ENCODE measurements around the gene COX14.

GRCh38 chr12:50164963-50165362 is 52.9 kb downstream of the COX14 start:
- TF ChIP-seq YY1 (IDR thresholded peaks at IDR 0.05; ENCODE audit: insufficient read depth, insufficient read length) (no peak), ZNF274 (IDR thresholded peaks at IDR 0.05; ENCODE audit: low read depth, low read length) (no peak), SUZ12 (IDR thresholded peaks at IDR 0.05; ENCODE audit: extremely low read depth, insufficient read depth, insufficient read length) (no peak)

All from NT2/D1 (cell line).